Gastroesophageal sphincter (tissue), 4 donors: ENCODE results near the gene TEDC1. TPM values are rescaled to one million over a fixed set of nuclear protein-coding genes. Genes with fewer than 3 reads are reported as not detected.

Experiments
- ATAC-seq: fragments of 150-250 bp; one replicate; pipeline ENCODE4 v1.9.1; 2016; ENCODE audit warnings: mild to moderate bottlenecking, moderate library complexity
- H3K27ac ChIP-seq, 4 donors: fragments of 200-600 bp; sonication (generic) in 3 of 4; 1 replicate in 3 of 4; 2 replicates in 1 of 4; pipeline ENCODE4 v1.5.1; 2016 to 2019
- H3K27me3 ChIP-seq: fragments of 200-600 bp; sonication (generic); one replicate; pipeline ENCODE4 v1.5.1; 2019
- H3K36me3 ChIP-seq, 2 donors: fragments of 200-600 bp; sonication (generic); one replicate each; pipeline ENCODE4 v1.5.1; 2019; ENCODE audit warnings: control low read depth in 1 of 2
- H3K4me1 ChIP-seq, 3 donors: fragments of 200-600 bp; sonication (generic); 1 replicate in 2 of 3; 2 replicates in 1 of 3; pipeline ENCODE4 v1.5.1; 2016 to 2019; ENCODE audit warnings: control low read depth in 2 of 3
- H3K4me3 ChIP-seq, 2 donors: fragments of 200-600 bp; sonication (generic); one replicate each; pipeline ENCODE4 v1.5.1; 2019; ENCODE audit warnings: mild to moderate bottlenecking in 1 of 2, moderate library complexity in 1 of 2
- H3K9me3 ChIP-seq, 3 donors: fragments of 200-600 bp; sonication (generic); one replicate each; pipeline ENCODE4 v1.5.1; 2017 to 2019; ENCODE audit warnings: control low read depth in 2 of 3
- EP300 ChIP-seq: sonication (generic); formaldehyde crosslinking; IDR thresholded peaks from one replicate; pipeline ENCODE4 v1.6.1; 2017; ENCODE audit warnings: antibody characterized with exemption, mild to moderate bottlenecking
- POLR2A ChIP-seq, 2 donors: fragments of 450-650 bp; IDR thresholded peaks; one replicate each; pipeline ENCODE4 v1.6.1; 2017; ENCODE audit warnings: antibody characterized with exemption in 2 of 2, mild to moderate bottlenecking in 2 of 2, moderate library complexity in 1 of 2
- POLR2AphosphoS5 ChIP-seq: sonication (generic); formaldehyde crosslinking; IDR thresholded peaks from one replicate; pipeline ENCODE4 v1.6.1; 2017; ENCODE audit warnings: antibody characterized with exemption
- WGBS, 2 donors: methylation state at CpG; one replicate each; pipeline ENCODE4 v1.1.5; 2018; ENCODE audit warnings: low coverage in 1 of 2; 5-methylcytosine and 5-hydroxymethylcytosine counted together
- total RNA-seq, 4 donors: library from RNA; depleted of rRNA; stranded (reverse); fragments of >200 nt; gene quantifications; one replicate each; pipeline ENCODE4 v1.1.0, GENCODE V29; 2016
- TF ChIP-seq, protein P1 (sequence below), 4 experiments: fragments of 200-600 bp in 2 of 4; fragments of 450-650 bp in 2 of 4; sonication (generic) in 1 of 4; IDR thresholded peaks; one replicate each; pipeline ENCODE4 v1.5.1; 2017 to 2019; ENCODE audit warnings: antibody characterized with exemption in 4 of 4, mild to moderate bottlenecking in 2 of 4, moderate library complexity in 2 of 4

The TEDC1 gene
- total RNA-seq, 4 donors from 2014 or later = 4.6 to 7.9 (median 5.4) TPM

DNA sequence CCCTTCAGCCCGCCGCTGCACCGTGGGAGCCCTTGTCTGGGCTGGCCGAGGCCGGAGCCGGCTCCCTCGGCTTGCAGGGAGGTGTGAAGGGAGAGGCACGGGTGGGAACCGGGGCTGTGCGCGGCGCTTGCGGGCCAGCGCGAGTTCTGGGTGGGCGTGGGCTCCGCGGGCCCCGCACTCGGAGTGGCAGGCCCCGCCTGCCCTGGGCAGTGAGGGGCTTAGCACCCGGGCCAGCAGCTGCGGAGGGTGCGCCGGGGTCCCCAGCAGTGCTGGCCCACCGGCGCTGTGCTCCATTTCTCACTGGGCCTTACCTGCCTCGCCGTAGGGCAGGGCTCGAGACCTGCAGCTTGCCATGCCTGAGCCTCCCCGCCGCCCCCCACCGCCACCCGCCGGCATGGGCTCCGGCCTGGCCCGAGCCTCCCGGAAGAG is 56.7 kb downstream of the TEDC1 start:
- WGBS, 2 donors = no CpG with 5 or more reads among the region's 38 CpGs
- Histone ChIP-seq H3K27me3 (peaks cover 3% of the 10 kb centered on the region), H3K4me3 (no peak overlapping the region), H3K27ac (no peak overlapping the region), H3K9me3 (peaks cover 0 to 16% (median 2%) of the 10 kb centered on the region in 3 donors), H3K36me3 (no peaks in the 10 kb centered on the region), H3K4me1 (no peaks in the 10 kb centered on the region)
- TF ChIP-seq POLR2AphosphoS5 = no peak
- no peak for TF ChIP-seq EP300
- no peak for TF ChIP-seq POLR2A (IDR thresholded peaks at IDR 0.05)
- TF ChIP-seq, protein P1, sequence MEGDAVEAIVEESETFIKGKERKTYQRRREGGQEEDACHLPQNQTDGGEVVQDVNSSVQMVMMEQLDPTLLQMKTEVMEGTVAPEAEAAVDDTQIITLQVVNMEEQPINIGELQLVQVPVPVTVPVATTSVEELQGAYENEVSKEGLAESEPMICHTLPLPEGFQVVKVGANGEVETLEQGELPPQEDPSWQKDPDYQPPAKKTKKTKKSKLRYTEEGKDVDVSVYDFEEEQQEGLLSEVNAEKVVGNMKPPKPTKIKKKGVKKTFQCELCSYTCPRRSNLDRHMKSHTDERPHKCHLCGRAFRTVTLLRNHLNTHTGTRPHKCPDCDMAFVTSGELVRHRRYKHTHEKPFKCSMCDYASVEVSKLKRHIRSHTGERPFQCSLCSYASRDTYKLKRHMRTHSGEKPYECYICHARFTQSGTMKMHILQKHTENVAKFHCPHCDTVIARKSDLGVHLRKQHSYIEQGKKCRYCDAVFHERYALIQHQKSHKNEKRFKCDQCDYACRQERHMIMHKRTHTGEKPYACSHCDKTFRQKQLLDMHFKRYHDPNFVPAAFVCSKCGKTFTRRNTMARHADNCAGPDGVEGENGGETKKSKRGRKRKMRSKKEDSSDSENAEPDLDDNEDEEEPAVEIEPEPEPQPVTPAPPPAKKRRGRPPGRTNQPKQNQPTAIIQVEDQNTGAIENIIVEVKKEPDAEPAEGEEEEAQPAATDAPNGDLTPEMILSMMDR (IDR thresholded peaks at IDR 0.05) = no peak
- no peak for ATAC-seq

Other genes with a start within 250 kb of the TEDC1 start
- gene BTBD6, start 242.7 kb upstream of the TEDC1 start, total RNA-seq = 10 to 100 TPM; 50.9 to 80.7 (median 66.1) TPM
- 10 to 100 TPM; 25.2 to 35.6 (median 30.9) TPM for gene BRF1, start 190.2 kb upstream of the TEDC1 start, total RNA-seq
- gene PACS2, start 176.5 kb upstream of the TEDC1 start, total RNA-seq = 10 to 100 TPM; 61.5 to 91.1 (median 74.7) TPM
- gene TEX22, start 92.7 kb upstream of the TEDC1 start, total RNA-seq = under 1 TPM in 1 of 4 donors, not detected in 3; 0.42 TPM
- gene MTA1, start 71.4 kb upstream of the TEDC1 start, total RNA-seq = 10 to 100 TPM; 48.0 to 83.5 (median 58.7) TPM
- 100 to 1,000 TPM; 165 to 518 (median 343) TPM for gene CRIP2, start 16.4 kb upstream of the TEDC1 start, total RNA-seq
- 10 to 100 TPM; 11.2 to 57.9 (median 34.2) TPM for gene CRIP1, start 4.4 kb upstream of the TEDC1 start, total RNA-seq
- 1 to 10 TPM; 3.9 to 6.7 (median 5.2) TPM for gene TMEM121, start 35.3 kb downstream of the TEDC1 start, total RNA-seq